ENCODE measurements around the gene TRIM44. TPM values are rescaled to one million over a fixed set of nuclear protein-coding genes. Genes with fewer than 3 reads are reported as not detected.

Gene TRIM44
- total RNA-seq, 1 experiment from 2014 or later, result 191 TPM

GRCh38 chr11:35761899-35762298 lies 99.3 kb downstream of the TRIM44 start:
- H3K4me1 ChIP-seq (ENCODE audit: insufficient read depth, low read length, poor library complexity, severe bottlenecking), result no peaks in the 10 kb centered on the region
- TF ChIP-seq CTCF (conservative IDR thresholded peaks at IDR 0.05; ENCODE audit: low read depth, low read length) (no peak), EZH2 (IDR thresholded peaks at IDR 0.05; ENCODE audit: borderline replicate concordance, low read depth, low read length, poor library complexity, severe bottlenecking) (no peak)
- BruUV-seq (replicated peaks), result no TSS peak
- no peaks in the 10 kb centered on the region for H3K9me3 ChIP-seq (ENCODE audit: low read depth, low read length, poor library complexity, severe bottlenecking)
- H3K36me3 ChIP-seq (ENCODE audit: insufficient read depth, low read length, poor library complexity, severe bottlenecking), result no peaks in the 10 kb centered on the region
- no peak overlapping the region for H3K4me3 ChIP-seq (ENCODE audit: low read depth, low read length, poor library complexity, severe bottlenecking)
- intact Hi-C loops (cut with micrococcal nuclease; ENCODE audit: unreplicated experiment), result no loop called here
- no peak for DNase-seq (ENCODE audit: low spot score)
- ChIA-PET CTCF (no interaction called here), POLR2A (ENCODE audit: low non-redundant PET) (interaction anchor here (0.6 kb wide), 1 partner anchor 1208 kb away, joined by 3 read pairs; no protein-coding TSS in a partner anchor)
- no peaks in the 10 kb centered on the region for H3K27me3 ChIP-seq (replicated peaks; ENCODE audit: insufficient read depth, low read depth, low read length, poor library complexity)
- no peak overlapping the region for H3K27ac ChIP-seq (ENCODE audit: low read depth, low read length, poor library complexity, severe bottlenecking)

- DNase-seq (ENCODE audit: low spot score), result no peak
- BruUV-seq (replicated peaks), result no TSS peak
- Histone ChIP-seq H3K4me1 (ENCODE audit: insufficient read depth, low read length, poor library complexity, severe bottlenecking) (no peaks in the 10 kb centered on the region), H3K27ac (ENCODE audit: low read depth, low read length, poor library complexity, severe bottlenecking) (no peak overlapping the region), H3K9me3 (ENCODE audit: low read depth, low read length, poor library complexity, severe bottlenecking) (no peaks in the 10 kb centered on the region), H3K27me3 (replicated peaks; ENCODE audit: insufficient read depth, low read depth, low read length, poor library complexity) (no peaks in the 10 kb centered on the region), H3K36me3 (ENCODE audit: insufficient read depth, low read length, poor library complexity, severe bottlenecking) (no peaks in the 10 kb centered on the region), H3K4me3 (ENCODE audit: low read depth, low read length, poor library complexity, severe bottlenecking) (no peak overlapping the region)
- intact Hi-C loops (cut with micrococcal nuclease; ENCODE audit: unreplicated experiment), result no loop called here
- no peak for TF ChIP-seq CTCF (conservative IDR thresholded peaks at IDR 0.05; ENCODE audit: low read depth, low read length)
- no peak for TF ChIP-seq EZH2 (IDR thresholded peaks at IDR 0.05; ENCODE audit: borderline replicate concordance, low read depth, low read length, poor library complexity, severe bottlenecking)
- ChIA-PET POLR2A (ENCODE audit: low non-redundant PET) (no interaction called here), CTCF (no interaction called here)
These were observed 100.7 kb downstream of the TRIM44 start for GRCh38 chr11:35763301-35763700.

DNA sequence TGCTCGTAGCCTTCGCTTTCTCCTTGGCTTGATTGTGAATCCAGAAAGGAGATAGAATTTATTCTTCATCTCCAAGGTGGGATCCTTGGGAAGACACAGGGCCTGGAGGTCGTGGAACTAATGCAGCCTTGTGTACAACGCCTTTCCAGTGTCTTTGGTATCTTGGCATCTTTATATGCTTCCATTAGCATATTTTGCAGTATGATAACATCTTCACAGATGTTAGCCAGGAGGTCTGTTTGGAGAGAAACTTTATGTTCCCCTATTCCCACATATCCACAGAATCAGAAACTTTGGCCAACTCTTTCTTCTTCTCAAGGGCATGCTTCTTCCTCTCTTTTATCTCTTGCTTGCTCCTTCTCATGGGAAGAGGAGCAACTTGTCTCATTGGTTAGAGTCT lies 101.2 kb downstream of the TRIM44 start:
- Histone ChIP-seq H3K27ac (ENCODE audit: low read depth, low read length, poor library complexity, severe bottlenecking) (no peak overlapping the region), H3K4me1 (ENCODE audit: insufficient read depth, low read length, poor library complexity, severe bottlenecking) (no peaks in the 10 kb centered on the region), H3K27me3 (replicated peaks; ENCODE audit: insufficient read depth, low read depth, low read length, poor library complexity) (no peaks in the 10 kb centered on the region), H3K9me3 (ENCODE audit: low read depth, low read length, poor library complexity, severe bottlenecking) (no peaks in the 10 kb centered on the region), H3K4me3 (ENCODE audit: low read depth, low read length, poor library complexity, severe bottlenecking) (no peak overlapping the region), H3K36me3 (ENCODE audit: insufficient read depth, low read length, poor library complexity, severe bottlenecking) (no peaks in the 10 kb centered on the region)
- intact Hi-C loops (cut with micrococcal nuclease; ENCODE audit: unreplicated experiment), result no loop called here
- no peak for DNase-seq (ENCODE audit: low spot score)
- no peak for TF ChIP-seq CTCF (conservative IDR thresholded peaks at IDR 0.05; ENCODE audit: low read depth, low read length)
- TF ChIP-seq EZH2 (IDR thresholded peaks at IDR 0.05; ENCODE audit: borderline replicate concordance, low read depth, low read length, poor library complexity, severe bottlenecking), result no peak
- BruUV-seq (replicated peaks), result no TSS peak
- CTCF ChIA-PET, result no interaction called here
- POLR2A ChIA-PET (ENCODE audit: low non-redundant PET), result no interaction called here
